Stimulated activated CD8-positive, alpha-beta memory T cell treated with anti-CD3 and anti-CD28 coated beads, Interleukin-7, amount 100 ng/mL, for 48 hours (primary cell): ENCODE measurements around the gene EPB41L4B.

ENCODE experiments used
- DNase-seq, 2 donors: peaks; one replicate each; pipeline ENCODE4 v3.0.0-alpha.2; 2020; ENCODE audit warnings: low read depth in 1 of 2; ENCODE audit errors: extremely low read depth in 1 of 2

The EPB41L4B gene

DNA sequence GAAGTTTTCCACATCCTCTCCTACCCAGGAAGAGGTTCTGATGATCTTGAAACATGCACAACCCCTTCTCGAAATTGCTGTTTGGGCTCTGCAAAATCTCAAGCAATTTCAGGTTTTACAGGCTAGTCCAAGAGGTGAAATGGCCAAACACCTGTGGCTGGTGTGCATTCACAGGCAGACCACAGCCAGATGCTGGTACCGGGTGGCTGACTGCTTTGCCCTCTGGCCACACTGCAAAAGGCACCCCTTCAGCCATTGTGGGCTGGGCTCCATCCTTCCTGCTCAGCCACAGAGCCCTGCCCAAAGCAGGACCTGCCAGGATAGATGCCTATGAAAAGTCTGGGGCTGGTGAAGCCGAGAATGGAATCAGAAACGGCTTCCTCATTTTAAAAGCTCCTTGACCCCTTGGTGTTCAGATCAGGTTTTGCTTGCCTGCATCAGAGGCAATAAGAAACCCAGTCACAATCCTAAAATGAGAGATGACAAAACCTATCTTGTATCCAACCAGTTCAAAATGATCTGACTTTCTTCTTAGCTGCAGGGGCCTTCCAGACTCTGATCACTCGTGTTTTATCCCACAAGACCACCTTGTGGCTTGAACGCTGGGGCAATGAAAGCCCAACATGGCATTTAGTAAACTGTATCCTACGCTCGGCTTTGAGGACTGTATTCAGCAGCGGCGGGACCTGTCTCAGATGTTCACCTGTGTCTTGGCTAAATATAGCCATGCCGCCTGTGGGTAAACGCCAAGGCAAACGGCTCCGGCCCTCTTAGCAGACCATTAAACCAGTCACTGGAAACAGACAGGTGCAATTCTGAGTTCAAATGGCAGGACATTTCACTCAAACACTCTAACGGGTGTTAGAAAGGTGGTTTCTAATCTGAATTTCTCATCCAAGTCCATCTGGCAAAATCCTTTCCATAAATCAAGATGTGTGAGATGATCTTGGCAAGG, 49.6 kb downstream of the EPB41L4B start:
- DNase-seq = no peak

DNA sequence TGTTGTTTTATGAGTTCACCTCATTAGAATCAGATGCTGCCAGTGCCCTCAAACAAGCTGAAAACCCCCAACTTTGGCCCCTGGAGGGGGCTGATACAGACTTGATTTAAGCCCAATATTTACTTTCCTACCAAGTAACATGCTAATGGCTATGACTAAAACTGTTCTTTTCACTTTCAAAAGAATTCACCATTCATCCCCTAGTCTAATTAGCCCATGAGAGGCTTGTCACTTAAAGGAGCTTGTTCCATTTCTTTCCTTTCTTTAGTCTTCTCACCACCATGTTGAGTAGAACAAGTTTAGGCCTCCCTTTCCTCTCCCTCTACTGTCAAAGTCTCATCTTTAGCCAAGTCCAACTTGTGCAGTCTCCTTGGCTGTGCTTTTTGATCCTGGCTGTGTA, 50.4 kb downstream of the EPB41L4B start:
- DNase-seq = no peak

DNA sequence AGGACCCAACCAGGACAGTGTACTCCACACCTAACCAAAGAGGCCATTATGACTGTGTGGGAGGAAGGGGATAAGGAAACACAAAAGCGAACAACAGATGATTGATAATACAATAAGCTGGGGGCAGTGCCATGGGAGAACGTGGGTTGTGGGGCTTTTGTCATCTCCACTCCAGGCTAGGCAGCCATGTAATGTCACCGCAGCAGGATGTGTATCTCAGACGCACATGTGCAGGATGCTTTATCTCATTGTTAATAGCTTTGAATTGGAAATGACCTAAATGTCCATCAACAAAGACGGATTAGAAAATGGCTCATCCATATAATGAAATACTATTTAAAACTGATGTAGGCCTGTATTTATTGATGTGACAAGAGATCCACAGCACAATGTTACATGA, 51.0 kb downstream of the EPB41L4B start:
- DNase-seq = no peak

DNA sequence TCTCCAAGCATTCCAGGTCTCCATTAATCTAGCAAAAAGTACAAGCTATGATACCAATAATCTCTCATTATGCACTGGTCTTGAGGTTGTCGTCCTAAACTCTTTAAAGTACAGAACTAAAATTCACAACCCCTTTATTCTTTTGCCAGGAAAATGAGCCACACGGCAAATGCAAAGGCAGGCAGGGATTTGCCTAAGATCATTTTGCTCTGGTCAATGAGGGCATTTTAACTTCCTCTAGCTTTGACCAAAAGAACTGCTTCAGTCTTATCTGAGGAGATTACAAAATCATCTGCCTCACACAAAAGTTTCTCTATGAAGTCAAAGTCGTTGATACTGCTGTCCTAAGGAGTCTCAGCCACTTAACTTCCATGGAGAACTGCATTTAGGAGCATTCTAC, 51.8 kb downstream of the EPB41L4B start:
- DNase-seq = no peak

DNA sequence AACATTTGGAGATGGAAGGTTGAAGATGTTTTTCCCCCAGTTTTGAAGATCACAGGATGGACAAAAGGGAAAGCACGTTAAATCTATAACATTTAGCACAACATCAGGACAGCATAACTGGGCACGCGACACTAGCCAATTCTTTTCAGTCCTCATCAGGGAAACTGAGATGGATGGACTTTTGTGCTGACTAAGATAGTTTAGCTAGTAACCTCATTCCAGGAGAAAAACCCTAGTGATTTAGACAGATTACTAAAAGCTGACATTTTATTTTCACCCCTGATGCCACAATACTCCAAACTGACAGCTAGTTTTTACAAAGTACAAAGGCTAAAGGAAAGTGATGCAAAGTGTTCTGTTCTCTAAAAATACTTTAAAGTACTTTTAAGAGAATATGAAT, 53.3 kb downstream of the EPB41L4B start:
- DNase-seq = no peak

DNA sequence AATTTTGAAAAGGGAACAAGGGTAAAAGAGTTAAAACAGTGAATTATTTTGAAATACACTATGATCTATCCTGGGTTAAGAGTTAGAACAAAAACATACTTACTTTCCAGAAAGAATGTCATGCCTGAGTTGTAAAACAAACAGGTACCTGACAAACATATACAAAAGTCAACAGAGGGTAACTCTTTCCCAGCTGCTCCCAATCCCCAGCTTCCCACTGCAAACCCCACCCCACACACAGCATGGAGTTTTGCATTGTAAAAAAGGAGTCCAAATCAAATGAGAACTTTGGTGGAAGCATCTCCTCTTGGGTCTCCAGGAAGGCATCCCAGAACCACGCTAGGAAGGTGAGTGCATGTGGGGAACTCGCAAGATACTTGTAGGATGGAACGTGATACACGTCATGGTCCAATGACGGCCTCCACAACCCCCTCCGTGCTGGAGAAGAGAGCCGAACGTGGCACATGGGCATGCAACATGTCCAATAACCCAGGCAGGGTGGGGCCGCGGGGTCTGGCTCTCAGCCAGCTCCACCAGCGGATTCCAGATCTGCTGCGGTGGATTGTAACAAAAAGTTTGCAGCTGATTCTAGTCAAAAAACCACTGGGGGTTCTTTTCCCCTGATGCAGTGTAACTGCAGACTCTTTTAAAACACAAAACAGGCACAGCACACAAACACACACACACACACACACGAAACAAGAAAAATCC, 55.8 kb downstream of the EPB41L4B start:
- no peak for DNase-seq

DNA sequence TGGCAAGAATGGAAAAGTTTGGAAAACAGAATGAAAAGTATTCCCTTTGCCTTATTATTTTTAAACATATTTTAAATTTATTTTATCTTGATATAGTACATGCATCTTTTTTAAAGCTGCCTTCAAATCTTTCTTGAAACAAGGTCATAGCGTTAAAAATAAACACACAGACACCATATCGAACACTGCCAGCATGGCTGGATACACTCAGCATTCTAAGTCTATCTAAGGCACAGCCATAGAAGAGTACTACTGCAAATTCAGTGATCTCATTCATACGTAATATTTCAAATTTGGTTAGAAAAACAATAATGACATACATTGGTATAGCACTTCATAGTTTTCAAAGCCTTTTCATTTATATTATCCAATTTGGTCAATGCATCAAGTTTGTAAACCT, 57.5 kb downstream of the EPB41L4B start:
- DNase-seq = no peak

DNA sequence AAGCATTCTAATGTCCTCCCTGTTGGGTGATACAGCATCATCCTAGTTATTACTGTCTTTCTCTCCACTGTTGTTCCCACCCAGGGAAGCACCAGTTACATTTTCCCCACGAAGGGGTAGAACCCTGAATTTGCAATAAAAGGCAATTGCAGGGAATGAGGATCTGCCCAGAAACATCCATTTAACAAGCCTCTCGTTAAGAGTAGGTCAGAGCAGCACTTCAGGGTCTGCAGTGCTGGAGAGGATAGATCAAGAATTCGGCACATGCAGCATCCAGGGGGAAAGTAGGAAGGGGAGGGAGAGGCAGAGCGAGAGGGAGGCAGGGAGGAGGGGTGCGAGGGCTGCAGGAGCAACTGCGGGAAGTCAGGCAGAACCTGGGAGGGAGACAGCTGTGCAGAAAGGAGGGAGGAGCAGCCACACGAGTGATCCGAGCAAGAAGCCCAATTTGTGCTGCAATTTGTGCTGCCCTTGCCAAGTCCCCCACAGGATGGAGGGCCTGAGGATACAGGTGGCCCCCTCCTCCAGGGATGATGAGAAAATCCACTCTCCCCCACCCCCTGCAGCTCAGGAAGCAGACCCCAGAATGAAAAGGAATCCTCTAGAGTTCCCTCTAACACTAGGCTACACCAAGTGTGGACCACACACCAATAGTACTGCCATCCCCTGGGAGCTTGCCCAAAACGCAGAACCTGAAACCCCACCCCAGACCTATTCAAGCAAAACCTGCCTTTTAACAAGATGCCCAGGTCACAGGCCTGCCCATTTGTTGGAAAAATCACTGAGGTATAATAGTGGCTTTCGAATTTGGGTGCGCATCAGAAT, 62.2 kb downstream of the EPB41L4B start:
- DNase-seq = no peak

DNA sequence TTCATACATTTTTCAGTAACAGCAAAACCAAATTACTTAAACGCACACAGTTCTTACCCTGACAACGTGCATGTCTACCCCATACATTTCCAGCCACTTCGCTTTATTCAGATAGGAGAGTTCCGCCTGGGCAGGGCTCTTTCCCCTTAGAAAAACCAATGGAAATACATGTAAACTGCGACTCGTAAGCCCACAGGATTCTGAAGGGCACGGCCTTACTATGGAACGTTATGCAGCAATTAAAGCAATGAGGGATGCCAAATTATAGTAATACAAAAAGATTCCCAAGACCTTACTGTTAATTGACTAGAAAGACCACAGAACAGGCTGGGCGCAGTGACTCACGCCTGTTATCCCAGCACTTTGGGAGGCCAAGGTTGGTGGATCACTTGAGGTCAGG, 64.5 kb downstream of the EPB41L4B start:
- no peak for DNase-seq

DNA sequence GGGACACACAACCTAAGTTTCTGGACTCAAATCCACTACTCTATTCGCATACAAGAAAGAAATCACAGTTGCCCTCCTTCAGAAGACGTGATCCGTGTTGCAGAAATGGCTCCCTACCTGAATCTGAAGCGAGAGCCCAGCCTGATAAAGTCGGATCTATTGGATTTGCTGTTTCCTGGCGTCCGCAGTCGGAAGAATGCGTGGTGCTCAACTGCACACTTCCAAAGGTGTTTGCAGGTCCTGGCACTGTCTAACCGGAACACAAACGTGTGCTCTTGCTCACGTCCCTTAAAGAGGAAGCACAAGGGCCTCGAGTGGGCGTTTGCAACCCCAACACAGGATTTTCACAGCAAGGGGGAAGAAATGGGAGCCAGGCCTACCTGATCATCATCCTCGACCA, 65.5 kb downstream of the EPB41L4B start:
- DNase-seq = no peak

DNA sequence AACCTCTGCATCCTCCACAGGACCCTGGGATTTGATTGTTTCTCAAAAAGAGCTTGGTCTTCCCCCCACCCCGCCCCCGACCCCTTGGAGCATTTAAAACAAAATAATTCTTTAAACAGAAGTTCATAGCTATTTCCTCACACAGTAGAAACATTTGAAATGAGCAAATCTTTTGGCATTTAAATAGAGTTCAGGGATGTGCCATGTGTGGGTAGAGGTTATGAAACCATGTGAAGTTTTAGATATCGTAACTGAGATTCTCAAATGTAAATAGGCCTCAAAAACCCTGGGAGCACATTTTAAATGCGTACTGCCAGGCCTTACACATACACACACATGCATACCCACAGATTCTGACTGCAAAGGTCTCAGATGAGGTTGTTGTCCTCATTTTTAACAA, 66.5 kb downstream of the EPB41L4B start:
- no peak for DNase-seq

DNA sequence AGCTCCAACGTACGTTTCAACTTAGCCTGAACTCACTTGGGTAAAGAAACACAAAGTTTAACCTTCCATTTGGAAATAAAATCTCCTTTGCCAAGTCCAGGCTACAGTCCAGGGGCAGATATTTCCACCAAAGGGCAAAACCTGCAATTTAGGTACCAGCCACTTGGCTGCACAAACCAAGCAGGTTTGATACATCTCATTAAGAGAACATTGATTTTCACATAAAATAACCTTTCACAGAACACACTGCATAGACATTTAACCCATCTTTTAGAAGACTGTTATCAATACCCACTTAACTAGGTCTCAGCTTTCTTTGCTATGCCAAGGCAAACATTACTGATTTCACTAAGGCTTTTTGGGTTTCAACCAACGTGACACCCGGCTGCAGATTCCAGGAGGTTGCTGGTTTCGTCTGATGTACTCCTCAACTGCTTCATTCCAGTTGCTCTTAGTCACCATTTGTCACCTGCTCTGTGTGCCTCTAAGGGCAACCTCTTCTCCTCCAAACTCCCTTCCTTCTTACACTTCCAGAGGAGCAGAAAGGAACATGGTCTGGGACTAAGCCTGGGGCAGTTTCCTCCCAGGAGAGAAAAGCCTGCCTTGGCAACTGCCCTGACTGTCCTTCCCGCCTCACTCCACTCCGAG, 67.1 kb downstream of the EPB41L4B start:
- DNase-seq = no peak

DNA sequence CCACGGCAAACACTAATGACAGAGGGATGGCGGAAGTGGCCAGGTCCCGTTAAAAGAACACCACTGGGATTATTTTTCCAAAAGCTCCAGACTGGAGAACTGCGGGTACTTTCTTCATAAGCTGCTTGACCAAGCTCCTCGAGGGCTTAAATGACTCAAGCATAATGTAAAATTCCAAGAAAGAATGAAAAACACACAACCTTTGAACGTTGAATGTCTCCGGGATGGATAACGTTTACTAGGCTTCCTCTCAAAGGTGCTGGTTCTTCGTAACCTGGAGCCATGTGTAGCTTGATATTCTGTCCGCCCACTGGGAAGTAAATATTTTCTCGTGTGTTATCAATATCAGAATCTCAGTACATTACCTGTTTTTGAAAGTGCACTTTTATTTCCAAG, 67.6 kb downstream of the EPB41L4B start:
- DNase-seq = no peak

DNA sequence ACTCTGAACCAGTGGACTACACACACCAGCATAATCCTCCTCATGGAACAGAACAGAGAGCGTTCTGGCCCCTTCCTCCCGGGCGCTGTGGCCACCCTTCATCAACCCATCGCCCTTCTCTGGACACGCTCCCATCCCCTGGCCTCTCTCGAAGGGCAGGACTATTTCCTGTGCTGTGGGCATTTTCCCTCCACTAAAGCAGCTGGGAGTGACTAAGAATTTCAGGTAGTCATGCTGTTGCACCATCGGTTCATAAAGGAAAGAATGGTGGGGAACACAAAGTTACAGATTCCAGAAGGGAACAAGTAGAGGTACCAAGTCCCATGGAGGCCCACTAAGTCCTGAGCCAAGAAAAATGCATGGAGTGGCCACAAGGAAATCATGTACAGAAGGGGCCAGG, 68.6 kb downstream of the EPB41L4B start:
- DNase-seq = no peak

DNA sequence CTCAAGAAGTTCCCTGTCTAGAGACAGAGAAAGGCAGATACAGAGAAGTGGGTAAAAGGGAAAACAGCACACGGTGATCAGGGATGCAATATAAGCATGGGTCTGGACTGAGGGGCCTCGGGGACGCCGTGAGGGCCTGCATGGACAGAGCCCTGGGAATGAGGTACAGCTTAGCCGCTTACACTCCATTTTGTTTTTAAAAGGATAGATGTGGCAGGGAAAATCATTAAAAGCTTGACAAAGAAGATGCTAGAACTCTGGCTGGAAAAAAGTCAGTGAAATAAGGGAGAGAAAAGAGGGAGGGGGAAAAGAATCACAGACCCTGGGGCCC, 69.1 kb downstream of the EPB41L4B start:
- DNase-seq = no peak

DNA sequence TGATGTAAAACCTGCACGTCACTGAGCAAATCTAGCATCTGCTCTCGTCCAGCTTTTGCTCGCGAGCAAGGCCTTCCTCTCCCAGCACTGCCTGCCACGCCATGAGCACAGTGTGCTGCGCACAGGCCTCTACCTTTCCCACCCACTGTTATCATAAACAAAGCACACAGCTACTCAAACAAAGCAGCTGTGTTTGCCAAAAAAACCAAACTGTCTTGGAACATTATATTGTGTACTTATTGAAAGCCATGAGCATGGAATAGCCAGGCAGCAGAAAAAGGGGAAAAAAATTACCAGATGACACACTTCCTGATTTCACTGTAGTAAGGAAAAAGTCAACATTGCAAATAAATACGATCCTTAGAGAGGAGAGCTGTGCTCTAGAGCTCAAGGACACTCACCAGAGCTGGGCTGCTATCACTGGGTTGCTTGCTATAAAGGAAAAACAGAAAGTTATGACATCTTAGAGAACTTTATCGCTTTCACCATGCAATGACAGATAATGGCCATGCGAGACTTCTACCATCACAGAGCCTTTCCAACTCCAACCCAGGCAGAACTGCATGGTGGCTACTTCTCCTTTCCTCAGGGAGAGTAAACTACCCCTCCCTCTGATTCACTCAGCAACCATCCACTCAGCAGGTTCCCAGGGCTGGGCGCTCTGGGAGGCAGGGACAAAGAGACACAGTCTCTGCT, 69.6 kb downstream of the EPB41L4B start:
- no peak for DNase-seq

DNA sequence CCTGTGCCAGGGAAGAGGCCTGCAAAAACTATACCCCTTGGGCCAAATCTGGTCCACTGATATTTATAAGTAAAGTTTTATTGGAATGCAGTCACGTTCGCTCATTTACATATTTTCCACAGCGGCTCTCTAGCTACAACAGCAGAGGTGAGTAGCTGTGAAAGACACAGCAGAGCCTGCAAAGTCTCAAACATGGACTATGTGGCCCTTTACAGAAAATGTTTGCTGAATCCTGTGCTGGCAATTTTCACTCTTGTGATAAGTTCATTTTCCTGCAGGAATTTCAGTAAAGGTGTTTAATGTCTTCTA, 70.1 kb downstream of the EPB41L4B start:
- no peak for DNase-seq

DNA sequence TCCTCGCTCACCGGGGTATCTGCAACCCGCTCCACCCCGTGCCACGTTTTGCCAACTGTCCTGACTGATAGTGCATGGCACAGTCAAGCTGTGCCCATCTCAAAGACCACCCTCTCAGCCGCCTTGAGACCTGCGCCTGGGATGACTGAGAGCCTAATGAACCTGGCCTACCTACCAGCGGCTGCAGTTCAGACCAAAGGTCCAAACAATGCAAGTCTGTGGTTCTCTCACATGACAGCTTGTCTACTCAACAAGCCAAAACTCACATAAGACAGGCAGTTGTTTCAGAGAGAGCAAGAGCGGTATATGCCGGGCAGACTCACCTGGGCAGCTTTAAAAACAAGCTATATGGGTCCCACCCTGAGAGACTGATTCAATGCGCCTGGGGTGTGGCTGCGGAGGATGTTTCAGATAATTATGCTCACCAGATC, 70.5 kb downstream of the EPB41L4B start:
- DNase-seq = no peak

DNA sequence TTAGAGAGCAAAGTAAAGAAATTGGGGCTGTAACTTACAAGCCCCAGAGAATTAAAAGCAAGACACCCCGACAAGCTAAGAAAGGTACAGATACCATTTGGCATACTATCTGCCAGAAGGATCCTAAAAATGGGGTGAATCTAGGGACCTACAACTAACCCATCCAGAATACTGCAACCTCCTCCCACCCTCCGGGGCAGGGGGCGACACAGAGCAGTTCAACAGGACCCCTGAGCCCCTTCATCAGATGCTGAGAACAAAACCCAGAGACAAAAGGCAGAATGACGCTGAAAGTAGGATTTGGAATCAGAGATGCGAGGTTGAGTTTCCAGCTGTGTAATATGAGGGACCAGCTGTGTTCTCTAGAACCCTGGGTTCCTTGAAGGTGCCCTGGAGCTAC, 71.2 kb downstream of the EPB41L4B start:
- no peak for DNase-seq

DNA sequence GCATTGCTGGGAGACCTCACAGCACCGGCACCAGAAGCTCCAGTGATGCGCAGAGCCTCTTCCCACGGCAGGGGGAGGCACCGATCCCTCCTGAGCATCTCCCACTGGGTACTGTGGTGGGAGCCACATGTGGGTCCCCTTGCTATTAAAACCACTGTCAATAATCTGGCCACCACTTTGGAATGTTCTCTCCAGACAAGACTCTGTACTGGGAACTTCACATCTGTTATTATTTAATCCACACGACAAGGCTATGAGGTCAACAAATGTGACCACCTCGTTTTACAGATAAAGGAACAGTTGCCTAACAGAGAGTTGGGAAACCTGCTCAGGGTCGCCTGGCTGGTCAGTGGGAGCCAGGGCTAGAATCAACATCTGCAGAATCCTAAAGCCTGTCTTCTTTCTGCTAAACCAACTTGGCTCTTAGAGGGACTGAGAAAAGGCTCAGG, 72.7 kb downstream of the EPB41L4B start:
- DNase-seq = no peak

DNA sequence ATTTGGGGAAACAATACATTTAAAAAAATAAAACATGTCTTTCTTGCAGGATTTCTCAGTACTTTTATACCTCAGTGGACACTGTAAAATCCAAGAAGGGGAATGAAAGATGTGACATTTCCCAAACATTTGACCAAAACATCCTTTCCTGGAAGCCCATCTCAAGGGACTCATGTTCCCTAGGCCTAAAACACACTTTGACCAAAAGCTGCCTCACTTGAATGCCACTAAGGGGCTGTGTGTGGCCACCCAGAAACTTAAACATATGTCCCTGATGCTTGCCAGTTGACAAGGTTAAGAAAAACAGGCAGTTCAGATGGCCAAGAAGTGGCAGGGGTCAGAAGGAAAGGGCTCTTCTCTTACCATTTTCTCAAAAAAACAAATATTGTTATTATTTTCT, 73.6 kb downstream of the EPB41L4B start:
- no peak for DNase-seq
